IPS-NIHi11 (cell line): ENCODE data around the gene MYL7.
"Not testable (repeated sequence)": the region's sequence is repeated elsewhere in the genome, so short reads cannot be mapped to it uniquely, and the experiment has no call there.

Source experiments
- DNase-seq: peaks from one replicate; pipeline ENCODE4 v3.0.0; 2012; ENCODE audit warnings: mixed read lengths, low spot score

Gene MYL7

GRCh38 chr7:44131173-44132029 lies 9.7 kb downstream of the MYL7 start:
- DNase-seq: peak; percentile 51

- no peak for DNase-seq
These were observed 12.2 kb downstream of the MYL7 start for GRCh38 chr7:44128721-44129582.

- no peak for DNase-seq
These were observed 14.0 kb downstream of the MYL7 start for GRCh38 chr7:44127161-44127560.

- DNase-seq: not testable (repeated sequence)
These were observed 14.6 kb downstream of the MYL7 start for GRCh38 chr7:44126574-44126973.

GRCh38 chr7:44124822-44125202 lies 16.3 kb downstream of the MYL7 start:
- DNase-seq: no peak

- peak; percentile 100 for DNase-seq
These were observed 17.7 kb downstream of the MYL7 start, which contains the start of gene POLD2 for GRCh38 chr7:44123190-44124003. Gene POLD2, minus strand, starts transcription at chr7:44123548. Its CDS starts 1,495 bp downstream, at chr7:44122053.

- no peak for DNase-seq
These were observed 18.6 kb downstream of the MYL7 start for GRCh38 chr7:44122529-44122928.

- no peak for DNase-seq
These were observed 19.2 kb downstream of the MYL7 start for GRCh38 chr7:44121761-44122420.

- DNase-seq: no peak
These were observed 20.7 kb downstream of the MYL7 start for GRCh38 chr7:44120395-44120794.

GRCh38 chr7:44119829-44120380 lies 21.2 kb downstream of the MYL7 start:
- no peak for DNase-seq

GRCh38 chr7:44117801-44118429 lies 23.2 kb downstream of the MYL7 start:
- DNase-seq: no peak

GRCh38 chr7:44116789-44117666 lies 24.1 kb downstream of the MYL7 start:
- no peak for DNase-seq

- no peak for DNase-seq
These were observed 24.9 kb downstream of the MYL7 start for GRCh38 chr7:44116087-44116788.

- no peak for DNase-seq
These were observed 26.4 kb downstream of the MYL7 start for GRCh38 chr7:44114586-44115310.

- DNase-seq: no peak
These were observed 27.3 kb downstream of the MYL7 start for GRCh38 chr7:44113764-44114354.

- DNase-seq: no peak
These were observed 28.0 kb downstream of the MYL7 start for GRCh38 chr7:44112997-44113763.
